H1 (cell line): ENCODE data around the gene FMO4. TPM values are rescaled to one million over a fixed set of nuclear protein-coding genes. Genes with fewer than 3 reads are reported as not detected.

Experiments
- EGR1 ChIP-seq: IDR thresholded peaks from 2 replicates; pipeline ENCODE4 v1.6.1; 2011; ENCODE audit warnings: low read depth, low read length, borderline replicate concordance
- RBBP5 ChIP-seq: IDR thresholded peaks from 2 replicates; pipeline ENCODE4 v1.7.1; 2012; ENCODE audit warnings: low read depth, mild to moderate bottlenecking, inconsistent platforms, low read length, moderate library complexity, borderline replicate concordance
- polyA plus RNA-seq, 7 experiments: library from polyadenylated mRNA; depleted of rRNA in 3 of 7; stranded (reverse) in 5 of 7; unstranded in 2 of 7; fragments of >200 nt in 5 of 7; fragments of 200-250 nt in 2 of 7; gene quantifications; 1 replicate in 5 of 7; 2 replicates in 1 of 7; 4 replicates in 1 of 7; pipeline versions ENCODE4 v1.2.1 to v1.2.3, GENCODE V29; 2011 to 2013; ENCODE audit warnings: missing spikeins in 2 of 7, mixed read lengths in 2 of 7
- total RNA-seq: library from RNA; stranded (reverse); fragmentation: NEBNext Ultra II Directional; extraction: Animal tissue kit (Norgen Biotek cat#: 25700); gene quantifications from 2 replicates; pipeline ENCODE4 v1.2.1, GENCODE V29; 2021

FMO4 gene
- total and polyA plus RNA-seq, 2 of the 8 experiments (the other 6 are each of a cell fraction or from before 2014, with no cell fraction given), result 1.5 to 2.3 TPM

GRCh38 chr1:171355727-171356126, 41.7 kb downstream of the FMO4 start (continued):
- TF ChIP-seq EGR1 (no peak), RBBP5 (no peak)
- TF ChIP-seq, all 59 proteins: peak for 0
